Superior temporal gyrus (tissue), 1 donor: Measurements from ENCODE around the gene HOXC5.

ENCODE experiments used
- DNase-seq: peaks from one replicate; pipeline ENCODE4 v3.0.0-alpha.2; 2016; ENCODE audit errors: extremely low spot score

The HOXC5 gene

GRCh38 chr12:53995378-53996239, 37.2 kb upstream of the HOXC5 start:
- no peak for DNase-seq

GRCh38 chr12:53996240-53997203, 36.3 kb upstream of the HOXC5 start:
- no peak for DNase-seq

- no peak for DNase-seq
These were observed 35.4 kb upstream of the HOXC5 start for GRCh38 chr12:53997204-53998109.

GRCh38 chr12:53998110-53998899, 34.5 kb upstream of the HOXC5 start:
- no peak for DNase-seq

- DNase-seq = no peak
These were observed 34.0 kb upstream of the HOXC5 start for GRCh38 chr12:53998900-53999236.

- no peak for DNase-seq
These were observed 33.2 kb upstream of the HOXC5 start for GRCh38 chr12:53999559-54000115.

GRCh38 chr12:54000116-54001114, 32.4 kb upstream of the HOXC5 start, which contains the start of gene HOXC9:
HOXC9 (plus strand) TSS chr12:54000161; CDS start chr12:54000189, 28 bp downstream.
- DNase-seq = no peak

GRCh38 chr12:54001283-54002187, 31.3 kb upstream of the HOXC5 start:
- DNase-seq = no peak

GRCh38 chr12:54002278-54002914, 30.5 kb upstream of the HOXC5 start:
- DNase-seq = no peak

GRCh38 chr12:54002915-54003389, 29.9 kb upstream of the HOXC5 start:
- no peak for DNase-seq

- no peak for DNase-seq
These were observed 29.2 kb upstream of the HOXC5 start for GRCh38 chr12:54003625-54004024.

GRCh38 chr12:54004063-54004840, 28.6 kb upstream of the HOXC5 start:
- no peak for DNase-seq

- no peak for DNase-seq
These were observed 27.9 kb upstream of the HOXC5 start for GRCh38 chr12:54004841-54005530.

GRCh38 chr12:54005531-54005852, 27.4 kb upstream of the HOXC5 start:
- no peak for DNase-seq

- peak; percentile 91 for DNase-seq
These were observed 26.8 kb upstream of the HOXC5 start for GRCh38 chr12:54005853-54006558.
